ENCODE measurements around the gene NGEF. TPM values are rescaled to one million over a fixed set of nuclear protein-coding genes. Genes with fewer than 3 reads are reported as not detected.
"Not testable (repeated sequence)": the region's sequence is repeated elsewhere in the genome, so short reads cannot be mapped to it uniquely, and the experiment has no call there.

NGEF gene
- total and polyA plus RNA-seq, 9 of the 15 experiments (the other 6 are each of a cell fraction or from before 2014, with no cell fraction given), result 0.07 to 0.17 (median 0.09) TPM; not detected in 6

- in situ Hi-C loops (cut with MboI); H4K20me1 ChIP-seq (replicated peaks; ENCODE audit: control insufficient read depth, insufficient read depth, low read length); H3K9ac ChIP-seq (ENCODE audit: insufficient read depth in 1 of 2, low read depth in 2 of 2, low read length in 2 of 2); CTCF ChIA-PET (ENCODE audit: low intra/inter-chr PET ratio); H3K27ac ChIP-seq (ENCODE audit: extremely low read depth, low read depth, low read length); H3K36me3 ChIP-seq (ENCODE audit: control insufficient read depth, insufficient read depth, low read length); BruUV-seq (replicated peaks); H3K27me3 ChIP-seq (ENCODE audit: control insufficient read depth in 2 of 2, insufficient read depth in 2 of 2, low read length in 2 of 2); FAIRE-seq; POLR2A ChIA-PET; H2AFZ ChIP-seq (ENCODE audit: low read depth, low read length); H3K9me1 ChIP-seq (ENCODE audit: control insufficient read depth, insufficient read depth, low read length); H3K79me2 ChIP-seq (ENCODE audit: control insufficient read depth, insufficient read depth, low read length); DNase-seq (ENCODE audit: extremely low read depth in 1 of 4, low spot score in 3 of 4); intact Hi-C loops (cut with micrococcal nuclease); H3K9me3 ChIP-seq (replicated peaks; ENCODE audit: control insufficient read depth, insufficient read depth, low read depth, low read length); ATAC-seq; H3K4me3 ChIP-seq; H3K4me2 ChIP-seq (ENCODE audit: insufficient read depth, low read length): not testable (repeated sequence)
- H3K4me1 ChIP-seq (replicated peaks in 1 of 2; ENCODE audit: control insufficient read depth in 2 of 2, insufficient read depth in 2 of 2, low read length in 2 of 2), result peaks cover 0 to 11% of the 10 kb centered on the region in 2 experiments; a peak in 3 of 5 replicates
- WGBS (ENCODE audit: insufficient coverage, low coverage, missing lambda C conversion rate), result 86% methylated on average over 1 of the region's 4 CpGs
- TF ChIP-seq ZNF121 (CRISPR knock-in tag; conservative IDR thresholded peaks at IDR 0.05), result 0 out of 2 replicates have a peak, but pooled peaks have one; percentile 5
Observed at GRCh38 chr2:233052517-233052916, 39.5 kb upstream of the NGEF start.

DNA sequence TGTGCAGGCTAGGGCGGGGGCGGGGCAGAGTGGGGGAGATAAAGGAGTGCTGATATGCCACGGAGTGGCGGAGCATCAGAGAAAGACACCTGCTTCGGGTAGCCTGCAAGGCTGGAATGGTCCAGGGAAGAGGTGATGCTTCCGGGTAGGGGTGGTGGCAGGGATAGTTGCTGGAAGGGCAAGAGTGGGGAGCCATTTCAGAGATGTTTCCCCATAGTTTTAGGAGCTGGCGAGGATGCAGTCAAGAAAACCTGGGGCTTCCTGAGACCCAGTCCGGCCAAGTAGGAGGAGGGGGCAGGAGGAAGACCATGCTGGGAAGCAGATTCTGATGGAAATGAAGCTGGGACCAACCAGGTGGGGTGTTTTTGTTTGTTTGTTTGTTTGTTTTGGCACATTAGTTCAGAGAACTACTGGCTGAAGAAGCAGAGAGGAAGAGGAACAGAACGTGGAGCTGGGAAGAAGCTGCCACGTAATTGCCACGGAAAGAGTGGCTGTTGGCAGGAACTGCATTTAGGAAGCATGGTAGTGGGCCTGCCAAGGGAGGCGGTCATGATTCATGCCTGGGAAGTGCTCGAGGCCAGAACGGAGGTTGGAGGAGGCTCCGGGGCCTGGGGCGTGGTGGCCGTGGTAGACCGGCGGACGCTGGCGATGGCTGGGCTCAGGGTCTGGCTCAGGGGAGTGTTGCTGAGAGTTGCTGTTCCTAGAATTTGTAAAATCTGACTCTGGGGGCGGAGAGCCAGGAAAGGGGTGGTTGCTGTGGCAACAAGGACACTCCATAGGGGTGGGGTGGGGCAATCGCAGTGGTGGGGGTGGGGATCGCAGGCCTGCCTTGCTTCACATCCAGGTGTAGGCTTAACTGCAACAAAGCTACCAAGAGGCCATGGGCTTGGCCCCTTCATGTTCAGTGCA, 38.4 kb upstream of the NGEF start:
- Histone ChIP-seq H3K9ac (ENCODE audit: insufficient read depth in 1 of 2, low read depth in 2 of 2, low read length in 2 of 2) (no peak overlapping the region), H3K4me3 (no peak overlapping the region), H3K9me3 (replicated peaks; ENCODE audit: control insufficient read depth, insufficient read depth, low read depth, low read length) (no peaks in the 10 kb centered on the region), H3K4me1 (replicated peaks in 1 of 2; ENCODE audit: control insufficient read depth in 2 of 2, insufficient read depth in 2 of 2, low read length in 2 of 2) (peaks cover 0 to 11% of the 10 kb centered on the region in 2 experiments; a peak in 3 of 5 replicates), H3K4me2 (ENCODE audit: insufficient read depth, low read length) (peak overlapping the region; percentile 46), H3K79me2 (ENCODE audit: control insufficient read depth, insufficient read depth, low read length) (no peaks in the 10 kb centered on the region), H3K9me1 (ENCODE audit: control insufficient read depth, insufficient read depth, low read length) (no peaks in the 10 kb centered on the region), H3K27ac (ENCODE audit: extremely low read depth, low read depth, low read length) (no peak overlapping the region), H3K36me3 (ENCODE audit: control insufficient read depth, insufficient read depth, low read length) (no peaks in the 10 kb centered on the region), H3K27me3 (ENCODE audit: control insufficient read depth in 2 of 2, insufficient read depth in 2 of 2, low read length in 2 of 2) (peaks cover 0 to 14% of the 10 kb centered on the region in 2 experiments; a peak in 1 of 5 replicates), H2AFZ (ENCODE audit: low read depth, low read length) (peak overlapping the region; percentile 24; the same call in 1 of the 2 replicates), H4K20me1 (replicated peaks; ENCODE audit: control insufficient read depth, insufficient read depth, low read length) (no peaks in the 10 kb centered on the region)
- FAIRE-seq (no peak), DNase-seq (ENCODE audit: extremely low read depth in 1 of 4, low spot score in 3 of 4) (peak; percentile 21 to 45 (median 34)), ATAC-seq (peak; percentile 33; the same call in 2 of the 3 replicates)
- CTCF ChIA-PET (ENCODE audit: low intra/inter-chr PET ratio), result no interaction called here
- WGBS (ENCODE audit: insufficient coverage, low coverage, missing lambda C conversion rate), result 19% methylated on average over 16 of the region's 24 CpGs
- no TSS peak for BruUV-seq (replicated peaks)
- POLR2A ChIA-PET, result interaction anchor here (0.6 kb wide), 1 partner anchor 8 kb away, joined by 3 read pairs; the partner anchor contains the start of gene INPP5D
- in situ Hi-C loops (cut with MboI) (no loop called here), intact Hi-C loops (cut with micrococcal nuclease) (no loop called here)
- TF ChIP-seq, protein P1, sequence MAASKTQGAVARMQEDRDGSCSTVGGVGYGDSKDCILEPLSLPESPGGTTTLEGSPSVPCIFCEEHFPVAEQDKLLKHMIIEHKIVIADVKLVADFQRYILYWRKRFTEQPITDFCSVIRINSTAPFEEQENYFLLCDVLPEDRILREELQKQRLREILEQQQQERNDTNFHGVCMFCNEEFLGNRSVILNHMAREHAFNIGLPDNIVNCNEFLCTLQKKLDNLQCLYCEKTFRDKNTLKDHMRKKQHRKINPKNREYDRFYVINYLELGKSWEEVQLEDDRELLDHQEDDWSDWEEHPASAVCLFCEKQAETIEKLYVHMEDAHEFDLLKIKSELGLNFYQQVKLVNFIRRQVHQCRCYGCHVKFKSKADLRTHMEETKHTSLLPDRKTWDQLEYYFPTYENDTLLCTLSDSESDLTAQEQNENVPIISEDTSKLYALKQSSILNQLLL (CRISPR knock-in tag; IDR thresholded peaks at IDR 0.05; ENCODE audit: borderline replicate concordance), result no peak
- no peak for TF ChIP-seq TARDBP (IDR thresholded peaks at IDR 0.05)
- TF ChIP-seq NR4A1 (CRISPR knock-in tag; IDR thresholded peaks at IDR 0.05), result no peak
- TF ChIP-seq NR4A1 (tag; IDR thresholded peaks at IDR 0.05), result no peak
- TF ChIP-seq ZNF239 (CRISPR knock-in tag; IDR thresholded peaks at IDR 0.05), result no peak
- peak; percentile 62 for TF ChIP-seq RFX1 (IDR thresholded peaks at IDR 0.05)
- no peak for TF ChIP-seq PREB (CRISPR knock-in tag; IDR thresholded peaks at IDR 0.05)
- TF ChIP-seq, protein P2, sequence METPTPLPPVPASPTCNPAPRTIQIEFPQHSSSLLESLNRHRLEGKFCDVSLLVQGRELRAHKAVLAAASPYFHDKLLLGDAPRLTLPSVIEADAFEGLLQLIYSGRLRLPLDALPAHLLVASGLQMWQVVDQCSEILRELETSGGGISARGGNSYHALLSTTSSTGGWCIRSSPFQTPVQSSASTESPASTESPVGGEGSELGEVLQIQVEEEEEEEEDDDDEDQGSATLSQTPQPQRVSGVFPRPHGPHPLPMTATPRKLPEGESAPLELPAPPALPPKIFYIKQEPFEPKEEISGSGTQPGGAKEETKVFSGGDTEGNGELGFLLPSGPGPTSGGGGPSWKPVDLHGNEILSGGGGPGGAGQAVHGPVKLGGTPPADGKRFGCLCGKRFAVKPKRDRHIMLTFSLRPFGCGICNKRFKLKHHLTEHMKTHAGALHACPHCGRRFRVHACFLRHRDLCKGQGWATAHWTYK (CRISPR knock-in tag; IDR thresholded peaks at IDR 0.05), result peak; percentile 89

Measured in K562 (cell line).